T-helper 17 cell (primary cell): ENCODE results near the gene PTPRD. TPM values are rescaled to one million over a fixed set of nuclear protein-coding genes. Genes with fewer than 3 reads are reported as not detected.

Source experiments
- ATAC-seq: fragments of 150-1000 bp; cut with Tn5 transposase; 2 replicates; pipeline ENCODE4 v1.10.0; 2021; ENCODE audit warnings: mild to moderate bottlenecking, moderate library complexity
- DNase-seq, 3 donors: peaks; one replicate each; pipeline versions ENCODE4 v3.0.0 to v3.0.0-alpha.2; 2020 to 2021
- H3K9me3 ChIP-seq: one replicate; pipeline ENCODE4 v1.7.0; 2013; ENCODE audit warnings: low read length, mild to moderate bottlenecking; ENCODE audit not compliant: control insufficient read depth, poor library complexity, severe bottlenecking
- H3K27ac Mint-ChIP-seq: one replicate; pipeline ENCODE4 v1.8.0; 2022; ENCODE audit warnings: mild to moderate bottlenecking, moderate library complexity, mixed read lengths
- H3K27me3 Mint-ChIP-seq: one replicate; pipeline ENCODE4 v1.8.0; 2022; ENCODE audit warnings: mixed read lengths
- H3K36me3 Mint-ChIP-seq: one replicate; pipeline ENCODE4 v1.8.0; 2022; ENCODE audit warnings: low read depth, mixed read lengths
- H3K4me1 Mint-ChIP-seq: one replicate; pipeline ENCODE4 v1.8.0; 2022; ENCODE audit warnings: mild to moderate bottlenecking, mixed read lengths
- H3K4me3 Mint-ChIP-seq: one replicate; pipeline ENCODE4 v1.8.0; 2022; ENCODE audit warnings: mild to moderate bottlenecking, moderate library complexity, mixed read lengths
- total RNA-seq, 4 donors: library from RNA in 2 of 4; stranded (reverse) in 2 of 4; gene quantifications; one replicate each; pipeline ENCODE4 v1.2.3 and lab custom pipeline; 2022 to 2026

The PTPRD gene
- total RNA-seq, 2 donors from 2014 or later = not detected

GRCh38 chr9:9621355-9621940 is 991.4 kb downstream of the PTPRD start:
- Mint-ChIP-seq H3K27me3 (no peaks in the 10 kb centered on the region), H3K36me3 (no peaks in the 10 kb centered on the region), H3K4me3 (no peak overlapping the region), H3K27ac (no peak overlapping the region), H3K4me1 (no peaks in the 10 kb centered on the region)
- ATAC-seq (no peak), DNase-seq (no peak)
- no peaks in the 10 kb centered on the region for H3K9me3 ChIP-seq

- Mint-ChIP-seq H3K27me3 (no peaks in the 10 kb centered on the region), H3K4me3 (no peak overlapping the region), H3K36me3 (no peaks in the 10 kb centered on the region), H3K27ac (no peak overlapping the region), H3K4me1 (no peaks in the 10 kb centered on the region)
- DNase-seq (no peak), ATAC-seq (no peak)
- H3K9me3 ChIP-seq = no peaks in the 10 kb centered on the region
Measured at GRCh38 chr9:9620736-9621135, 992.1 kb downstream of the PTPRD start.

- H3K9me3 ChIP-seq = no peaks in the 10 kb centered on the region
- H3K27ac Mint-ChIP-seq = no peak overlapping the region
- H3K4me3 Mint-ChIP-seq = no peak overlapping the region
- no peaks in the 10 kb centered on the region for H3K4me1 Mint-ChIP-seq
- DNase-seq (no peak), ATAC-seq (no peak)
- H3K36me3 Mint-ChIP-seq = no peaks in the 10 kb centered on the region
- H3K27me3 Mint-ChIP-seq = no peaks in the 10 kb centered on the region
Measured at GRCh38 chr9:9615086-9615485, 997.7 kb downstream of the PTPRD start.

GRCh38 chr9:9614607-9615006 is 998.2 kb downstream of the PTPRD start:
- Mint-ChIP-seq H3K27me3 (no peaks in the 10 kb centered on the region), H3K36me3 (no peaks in the 10 kb centered on the region), H3K4me1 (no peaks in the 10 kb centered on the region), H3K27ac (no peak overlapping the region), H3K4me3 (no peak overlapping the region)
- no peaks in the 10 kb centered on the region for H3K9me3 ChIP-seq
- ATAC-seq (no peak), DNase-seq (no peak)

GRCh38 chr9:9612755-9613154 is 1000.0 kb downstream of the PTPRD start:
- no peaks in the 10 kb centered on the region for H3K9me3 ChIP-seq
- H3K4me3 Mint-ChIP-seq = no peak overlapping the region
- no peak for DNase-seq
- H3K27me3 Mint-ChIP-seq = no peaks in the 10 kb centered on the region
- H3K27ac Mint-ChIP-seq = no peak overlapping the region
- no peaks in the 10 kb centered on the region for H3K4me1 Mint-ChIP-seq
- ATAC-seq = no peak
- no peaks in the 10 kb centered on the region for H3K36me3 Mint-ChIP-seq

GRCh38 chr9:9612270-9612669 is 1000.5 kb downstream of the PTPRD start:
- Mint-ChIP-seq H3K27ac (no peak overlapping the region), H3K4me3 (no peak overlapping the region), H3K36me3 (no peaks in the 10 kb centered on the region), H3K4me1 (no peaks in the 10 kb centered on the region), H3K27me3 (no peaks in the 10 kb centered on the region)
- no peak for DNase-seq
- no peak for ATAC-seq
- H3K9me3 ChIP-seq = no peaks in the 10 kb centered on the region

GRCh38 chr9:9605681-9606080 is 1007.1 kb downstream of the PTPRD start:
- H3K4me3 Mint-ChIP-seq = no peak overlapping the region
- ATAC-seq = no peak
- no peak for DNase-seq
- H3K27ac Mint-ChIP-seq = no peak overlapping the region
- H3K9me3 ChIP-seq = no peaks in the 10 kb centered on the region
- H3K27me3 Mint-ChIP-seq = no peaks in the 10 kb centered on the region
- H3K36me3 Mint-ChIP-seq = no peaks in the 10 kb centered on the region
- peaks cover 2% of the 10 kb centered on the region for H3K4me1 Mint-ChIP-seq

GRCh38 chr9:9603345-9603744 is 1009.5 kb downstream of the PTPRD start:
- DNase-seq = no peak
- ATAC-seq = no peak
- H3K27me3 Mint-ChIP-seq = no peaks in the 10 kb centered on the region
- H3K36me3 Mint-ChIP-seq = no peaks in the 10 kb centered on the region
- no peak overlapping the region for H3K27ac Mint-ChIP-seq
- H3K4me1 Mint-ChIP-seq = peaks cover 2% of the 10 kb centered on the region
- H3K9me3 ChIP-seq = no peaks in the 10 kb centered on the region
- no peak overlapping the region for H3K4me3 Mint-ChIP-seq

GRCh38 chr9:9598723-9599122 is 1014.1 kb downstream of the PTPRD start:
- Mint-ChIP-seq H3K27ac (no peak overlapping the region), H3K4me1 (no peaks in the 10 kb centered on the region), H3K36me3 (no peaks in the 10 kb centered on the region), H3K4me3 (no peak overlapping the region), H3K27me3 (no peaks in the 10 kb centered on the region)
- H3K9me3 ChIP-seq = no peaks in the 10 kb centered on the region
- no peak for DNase-seq
- no peak for ATAC-seq

- H3K27me3 Mint-ChIP-seq = no peaks in the 10 kb centered on the region
- no peak overlapping the region for H3K27ac Mint-ChIP-seq
- ATAC-seq (no peak), DNase-seq (no peak)
- no peaks in the 10 kb centered on the region for H3K36me3 Mint-ChIP-seq
- no peaks in the 10 kb centered on the region for H3K4me1 Mint-ChIP-seq
- H3K9me3 ChIP-seq = no peaks in the 10 kb centered on the region
- no peak overlapping the region for H3K4me3 Mint-ChIP-seq
Measured at GRCh38 chr9:9592104-9592503, 1020.7 kb downstream of the PTPRD start.

GRCh38 chr9:9585920-9586319 is 1026.9 kb downstream of the PTPRD start:
- no peaks in the 10 kb centered on the region for H3K9me3 ChIP-seq
- ATAC-seq (no peak), DNase-seq (no peak)
- no peaks in the 10 kb centered on the region for H3K4me1 Mint-ChIP-seq
- H3K36me3 Mint-ChIP-seq = no peaks in the 10 kb centered on the region
- H3K27ac Mint-ChIP-seq = no peak overlapping the region
- H3K27me3 Mint-ChIP-seq = no peaks in the 10 kb centered on the region
- H3K4me3 Mint-ChIP-seq = no peak overlapping the region

GRCh38 chr9:9574080-9574479 is 1038.7 kb downstream of the PTPRD start:
- no peaks in the 10 kb centered on the region for H3K9me3 ChIP-seq
- Mint-ChIP-seq H3K27me3 (no peaks in the 10 kb centered on the region), H3K27ac (no peak overlapping the region), H3K4me1 (no peaks in the 10 kb centered on the region), H3K36me3 (no peaks in the 10 kb centered on the region), H3K4me3 (no peak overlapping the region)
- ATAC-seq (no peak), DNase-seq (no peak)

- DNase-seq (no peak), ATAC-seq (no peak)
- H3K36me3 Mint-ChIP-seq = no peaks in the 10 kb centered on the region
- no peak overlapping the region for H3K27ac Mint-ChIP-seq
- H3K4me3 Mint-ChIP-seq = no peak overlapping the region
- no peaks in the 10 kb centered on the region for H3K27me3 Mint-ChIP-seq
- no peaks in the 10 kb centered on the region for H3K4me1 Mint-ChIP-seq
- H3K9me3 ChIP-seq = no peaks in the 10 kb centered on the region
Measured at GRCh38 chr9:9565700-9566099, 1047.1 kb downstream of the PTPRD start.

- H3K27me3 Mint-ChIP-seq = no peaks in the 10 kb centered on the region
- H3K4me3 Mint-ChIP-seq = no peak overlapping the region
- no peaks in the 10 kb centered on the region for H3K4me1 Mint-ChIP-seq
- no peak for ATAC-seq
- no peaks in the 10 kb centered on the region for H3K36me3 Mint-ChIP-seq
- no peak for DNase-seq
- H3K27ac Mint-ChIP-seq = no peak overlapping the region
- H3K9me3 ChIP-seq = no peaks in the 10 kb centered on the region
Measured at GRCh38 chr9:9563817-9564216, 1049.0 kb downstream of the PTPRD start.
